Astrocyte of the cerebellum (primary cell): ENCODE data around the gene IRF2BP2.
"Not testable (repeated sequence)": the region's sequence is repeated elsewhere in the genome, so short reads cannot be mapped to it uniquely, and the experiment has no call there.

ENCODE experiments used
- DNase-seq: peaks from one replicate; pipeline ENCODE4 v3.0.0-alpha.2; 2011; ENCODE audit warnings: low read depth
- H3K4me3 ChIP-seq: 2 replicates; pipeline ENCODE4 v1.5.1; 2011; ENCODE audit warnings: mild to moderate bottlenecking, low read depth, low read length, moderate library complexity
- CTCF ChIP-seq: IDR thresholded peaks from 2 replicates; pipeline ENCODE4 v1.5.1; 2012; ENCODE audit warnings: low read length, low read depth, moderate library complexity, mild to moderate bottlenecking; ENCODE audit errors: missing control alignments
- in situ Hi-C: cut with HindIII; loops from 2 replicates; pipeline ENCODE4 v1.10.0; 2017; ENCODE audit warnings: low sequenced_read_pairs

Gene IRF2BP2

DNA sequence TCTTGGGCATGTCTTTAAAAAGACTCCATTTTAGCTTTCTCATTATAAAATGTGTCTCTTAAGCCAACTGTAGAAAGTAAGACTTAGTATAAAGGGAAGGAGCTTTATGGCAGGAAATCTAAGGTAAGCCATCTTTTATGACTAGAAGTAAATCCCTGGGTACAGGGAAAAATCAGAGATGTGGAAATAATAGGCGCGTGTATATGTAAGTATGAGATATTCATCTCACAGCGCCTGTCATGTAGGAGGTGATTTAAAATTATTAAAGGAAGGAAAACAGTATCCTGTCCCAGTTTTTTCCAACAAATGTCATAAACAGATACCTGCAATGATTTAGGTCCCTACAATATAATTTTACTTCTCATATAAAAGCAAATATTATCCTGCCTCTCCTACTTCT lies 35.0 kb upstream of the IRF2BP2 start:
- no peak for TF ChIP-seq CTCF
- no peak for DNase-seq

GRCh38 chr1:234643850-234644134 lies 33.8 kb upstream of the IRF2BP2 start:
- no peak overlapping the region for H3K4me3 ChIP-seq
- no peak for TF ChIP-seq CTCF
- in situ Hi-C loops = no loop called here
- no peak for DNase-seq

More for the DNA sequence above, 35.0 kb upstream of the IRF2BP2 start:
- no peak overlapping the region for H3K4me3 ChIP-seq
- in situ Hi-C loops = no loop called here

DNA sequence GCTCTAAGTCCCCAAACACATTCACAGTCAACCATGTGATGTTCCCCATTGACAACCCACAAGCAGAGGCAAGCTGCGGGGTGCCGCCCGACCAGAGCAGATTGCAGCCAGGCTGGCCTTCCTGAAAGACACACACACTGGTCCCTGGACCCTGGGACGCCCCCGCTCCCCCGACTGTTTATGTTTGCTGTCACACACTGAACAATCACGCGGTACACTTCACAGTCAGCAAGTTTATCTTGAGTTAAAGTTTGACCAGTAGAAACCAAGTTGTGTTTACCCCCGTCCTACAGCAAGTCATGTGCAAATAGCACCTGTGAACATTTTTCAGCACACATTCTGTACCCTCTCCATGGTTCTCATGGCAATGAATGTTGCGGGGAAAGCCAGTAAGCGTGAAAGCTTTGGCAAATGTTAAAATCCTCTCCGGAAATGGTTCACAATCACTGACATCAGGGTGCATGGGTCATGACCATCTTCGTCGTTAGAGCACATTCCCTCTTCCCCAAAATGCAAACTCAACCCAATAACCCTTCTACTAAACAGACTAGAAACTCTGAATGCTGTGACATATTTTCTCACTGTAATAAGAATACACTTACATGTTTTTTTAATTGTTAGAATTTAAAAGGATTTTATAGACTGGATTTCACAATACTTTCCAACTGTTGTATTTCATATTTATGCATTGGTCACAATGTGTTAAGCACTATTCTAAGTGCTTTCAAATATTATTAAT lies 33.3 kb upstream of the IRF2BP2 start:
- no peak for DNase-seq
- in situ Hi-C loops = no loop called here
- TF ChIP-seq CTCF = no peak

DNA sequence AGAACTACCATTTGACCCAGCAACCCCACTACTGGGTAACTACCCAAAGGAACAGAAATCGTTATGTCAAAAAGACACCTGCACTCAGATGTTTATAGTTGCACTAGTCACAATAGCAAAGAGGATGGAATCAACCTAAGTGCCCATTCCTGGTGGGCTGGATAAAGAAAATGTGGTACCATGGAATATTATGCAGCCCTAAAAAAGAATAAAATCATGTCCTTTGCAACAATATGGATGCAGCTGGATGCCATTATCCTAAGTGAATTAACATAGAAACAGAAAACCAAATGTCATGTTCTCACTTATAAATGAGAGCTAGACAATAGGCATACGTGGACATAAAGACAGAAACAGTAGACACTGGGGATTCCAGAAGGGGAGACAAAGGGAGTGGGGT lies 32.5 kb upstream of the IRF2BP2 start:
- in situ Hi-C loops = no loop called here
- H3K4me3 ChIP-seq = no peak overlapping the region
- no peak for DNase-seq
- TF ChIP-seq CTCF = no peak

More for the DNA sequence above, 33.3 kb upstream of the IRF2BP2 start:
- no peak overlapping the region for H3K4me3 ChIP-seq

GRCh38 chr1:234639961-234640360 lies 30.0 kb upstream of the IRF2BP2 start:
- no peak overlapping the region for H3K4me3 ChIP-seq
- TF ChIP-seq CTCF = no peak
- in situ Hi-C loops = no loop called here
- no peak for DNase-seq

DNA sequence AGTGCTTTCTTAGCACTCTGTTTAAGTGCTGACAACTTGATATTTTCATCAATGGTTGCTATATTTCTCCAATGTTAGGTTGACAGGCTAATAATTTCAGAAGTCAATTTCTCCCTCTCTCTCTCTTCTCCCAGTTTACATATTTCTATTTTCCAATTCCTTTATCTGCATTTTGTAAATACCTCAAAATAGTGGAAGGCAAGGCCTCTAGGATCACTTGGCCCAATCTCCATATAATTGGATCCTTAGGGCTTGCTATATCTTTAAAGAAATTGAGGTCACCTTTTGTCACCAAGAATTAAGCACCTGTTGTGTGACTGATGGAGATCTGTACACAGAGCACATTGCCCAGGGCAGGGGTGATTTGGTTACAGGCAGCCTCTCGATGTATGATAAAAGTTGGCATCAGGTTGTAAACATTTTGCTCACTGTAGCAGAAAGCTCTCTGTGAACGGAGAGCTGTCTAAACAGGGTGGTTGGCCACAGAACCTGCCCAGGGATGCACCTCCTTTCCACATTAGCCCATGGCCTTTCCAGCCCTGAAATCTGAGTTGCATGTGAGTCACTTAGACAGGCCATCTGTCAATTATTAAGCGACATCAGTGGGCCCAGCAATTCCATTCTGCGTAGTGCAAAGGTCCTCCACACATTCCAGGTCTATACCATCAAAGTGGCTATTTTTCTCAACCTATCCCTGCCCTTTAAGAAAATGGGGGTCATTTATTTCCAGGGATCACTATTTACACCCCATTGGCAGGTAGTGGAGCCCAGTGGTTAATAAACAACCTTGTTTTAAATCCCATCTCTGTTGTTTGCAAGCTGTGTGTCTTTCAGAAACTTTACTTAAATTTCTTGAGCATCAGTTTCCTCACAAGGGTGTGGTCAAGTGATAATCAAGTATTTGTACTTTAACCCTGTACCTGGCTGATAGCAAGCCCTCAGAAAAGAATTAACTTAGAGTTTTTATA lies 29.1 kb upstream of the IRF2BP2 start:
- H3K4me3 ChIP-seq = no peak overlapping the region
- in situ Hi-C loops = no loop called here

GRCh38 chr1:234634922-234635321 lies 24.9 kb upstream of the IRF2BP2 start:
- H3K4me3 ChIP-seq, DNase-seq, in situ Hi-C loops: not testable (repeated sequence)

More for the DNA sequence above, 29.1 kb upstream of the IRF2BP2 start:
- DNase-seq = no peak
- TF ChIP-seq CTCF = no peak
